Measurements from ENCODE around the gene SCRG1. TPM values are rescaled to one million over a fixed set of nuclear protein-coding genes. Genes with fewer than 3 reads are reported as not detected.

The SCRG1 gene
- total RNA-seq, 2 donors from 2014 or later = 0.80 TPM; not detected in 1

GRCh38 chr4:173382349-173382748 lies 16.6 kb downstream of the SCRG1 start:
- Histone ChIP-seq H3K4me3 (no peak overlapping the region), H3K27me3 (no peaks in the 10 kb centered on the region), H3K36me3 (no peaks in the 10 kb centered on the region), H3K27ac (no peak overlapping the region), H3K4me1 (no peaks in the 10 kb centered on the region), H3K9ac (ENCODE audit: low read depth in 2 of 2, low read length in 2 of 2) (no peak overlapping the region), H3K9me3 (no peaks in the 10 kb centered on the region)
- intact Hi-C loops (cut with DNase I) = no loop called here
- TF ChIP-seq CTCF (IDR thresholded peaks at IDR 0.05) = no peak
- no peak for DNase-seq

- no peaks in the 10 kb centered on the region for H3K9me3 ChIP-seq
- no peak for TF ChIP-seq CTCF (IDR thresholded peaks at IDR 0.05)
- H3K27me3 ChIP-seq = no peaks in the 10 kb centered on the region
- no peak for DNase-seq
- no peaks in the 10 kb centered on the region for H3K36me3 ChIP-seq
- H3K4me3 ChIP-seq = no peak overlapping the region
- no peak overlapping the region for H3K9ac ChIP-seq (ENCODE audit: low read depth in 2 of 2, low read length in 2 of 2)
- no peak overlapping the region for H3K27ac ChIP-seq
- H3K4me1 ChIP-seq = no peaks in the 10 kb centered on the region
- intact Hi-C loops (cut with DNase I) = no loop called here
Measured at GRCh38 chr4:173381610-173382009, 17.3 kb downstream of the SCRG1 start.

GRCh38 chr4:173380987-173381386 lies 17.9 kb downstream of the SCRG1 start:
- no peak for DNase-seq
- Histone ChIP-seq H3K4me3 (no peak overlapping the region), H3K9ac (ENCODE audit: low read depth in 2 of 2, low read length in 2 of 2) (no peak overlapping the region), H3K4me1 (no peaks in the 10 kb centered on the region), H3K27me3 (no peaks in the 10 kb centered on the region), H3K9me3 (no peaks in the 10 kb centered on the region), H3K36me3 (no peaks in the 10 kb centered on the region), H3K27ac (no peak overlapping the region)
- intact Hi-C loops (cut with DNase I) = no loop called here
- no peak for TF ChIP-seq CTCF (IDR thresholded peaks at IDR 0.05)

- no peaks in the 10 kb centered on the region for H3K4me1 ChIP-seq
- DNase-seq = no peak
- intact Hi-C loops (cut with DNase I) = no loop called here
- no peaks in the 10 kb centered on the region for H3K36me3 ChIP-seq
- no peak overlapping the region for H3K9ac ChIP-seq (ENCODE audit: low read depth in 2 of 2, low read length in 2 of 2)
- H3K27ac ChIP-seq = no peak overlapping the region
- H3K27me3 ChIP-seq = no peaks in the 10 kb centered on the region
- TF ChIP-seq CTCF (IDR thresholded peaks at IDR 0.05) = no peak
- no peaks in the 10 kb centered on the region for H3K9me3 ChIP-seq
- no peak overlapping the region for H3K4me3 ChIP-seq
Measured at GRCh38 chr4:173379929-173380328, 19.0 kb downstream of the SCRG1 start.

GRCh38 chr4:173374588-173374987 lies 24.3 kb downstream of the SCRG1 start:
- H3K36me3 ChIP-seq = no peaks in the 10 kb centered on the region
- intact Hi-C loops (cut with DNase I) = loop anchor here (5.0 kb wide), 1 partner anchor 42 kb away; the partner anchor contains the start of gene HMGB2
- H3K4me1 ChIP-seq = no peaks in the 10 kb centered on the region
- DNase-seq = no peak
- H3K4me3 ChIP-seq = no peak overlapping the region
- H3K27me3 ChIP-seq = no peaks in the 10 kb centered on the region
- H3K9ac ChIP-seq (ENCODE audit: low read depth in 2 of 2, low read length in 2 of 2) = no peak overlapping the region
- no peak overlapping the region for H3K27ac ChIP-seq
- no peaks in the 10 kb centered on the region for H3K9me3 ChIP-seq
- TF ChIP-seq CTCF (IDR thresholded peaks at IDR 0.05) = no peak

Measured in colonic mucosa (tissue), 4 donors.